Epithelial cell of proximal tubule (primary cell): ENCODE measurements around the gene MEGF10. TPM values are rescaled to one million over a fixed set of nuclear protein-coding genes. Genes with fewer than 3 reads are reported as not detected.

Source experiments
- DNase-seq: peaks from one replicate; pipeline ENCODE4 v3.0.0-alpha.2; 2011; ENCODE audit warnings: low read depth
- H3K4me3 ChIP-seq: 2 replicates; pipeline ENCODE4 v1.5.1; 2011; ENCODE audit warnings: low read depth, mild to moderate bottlenecking, low read length
- total RNA-seq: library from RNA; depleted of rRNA; stranded (reverse); fragments of >200 nt; gene quantifications from 2 replicates; pipeline ENCODE4 v1.2.3, GENCODE V29; 2015
- TF ChIP-seq, protein P1 (sequence below): conservative IDR thresholded peaks from 2 replicates; pipeline ENCODE4 v1.5.1; 2012; ENCODE audit warnings: low read depth, mild to moderate bottlenecking, low read length

MEGF10 gene
- total RNA-seq, 1 donor from 2014 or later, result 0.52 TPM

DNA sequence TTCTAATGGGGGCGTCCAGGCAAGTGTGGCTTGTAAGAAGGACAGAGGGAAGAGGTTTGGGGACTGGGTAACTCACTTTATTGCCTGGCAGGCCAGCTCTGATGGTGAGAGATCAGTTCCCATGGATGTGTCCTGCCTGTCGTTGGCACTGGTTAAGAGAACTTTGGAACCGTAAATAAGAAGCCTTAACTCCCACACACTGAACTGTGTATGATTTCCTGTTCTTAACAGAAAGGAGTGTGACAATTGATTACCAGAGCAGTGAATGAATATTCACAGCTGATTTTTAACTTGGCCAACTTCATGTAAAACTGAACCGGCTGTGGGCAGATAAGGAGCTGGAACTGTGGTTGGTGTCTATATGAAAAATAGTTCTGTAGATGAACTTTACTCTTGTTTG, 63.2 kb downstream of the MEGF10 start:
- TF ChIP-seq, protein P1, sequence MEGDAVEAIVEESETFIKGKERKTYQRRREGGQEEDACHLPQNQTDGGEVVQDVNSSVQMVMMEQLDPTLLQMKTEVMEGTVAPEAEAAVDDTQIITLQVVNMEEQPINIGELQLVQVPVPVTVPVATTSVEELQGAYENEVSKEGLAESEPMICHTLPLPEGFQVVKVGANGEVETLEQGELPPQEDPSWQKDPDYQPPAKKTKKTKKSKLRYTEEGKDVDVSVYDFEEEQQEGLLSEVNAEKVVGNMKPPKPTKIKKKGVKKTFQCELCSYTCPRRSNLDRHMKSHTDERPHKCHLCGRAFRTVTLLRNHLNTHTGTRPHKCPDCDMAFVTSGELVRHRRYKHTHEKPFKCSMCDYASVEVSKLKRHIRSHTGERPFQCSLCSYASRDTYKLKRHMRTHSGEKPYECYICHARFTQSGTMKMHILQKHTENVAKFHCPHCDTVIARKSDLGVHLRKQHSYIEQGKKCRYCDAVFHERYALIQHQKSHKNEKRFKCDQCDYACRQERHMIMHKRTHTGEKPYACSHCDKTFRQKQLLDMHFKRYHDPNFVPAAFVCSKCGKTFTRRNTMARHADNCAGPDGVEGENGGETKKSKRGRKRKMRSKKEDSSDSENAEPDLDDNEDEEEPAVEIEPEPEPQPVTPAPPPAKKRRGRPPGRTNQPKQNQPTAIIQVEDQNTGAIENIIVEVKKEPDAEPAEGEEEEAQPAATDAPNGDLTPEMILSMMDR, result no peak
- H3K4me3 ChIP-seq, result no peak overlapping the region
- no peak for DNase-seq

- DNase-seq, result no peak
- H3K4me3 ChIP-seq, result no peak overlapping the region
- TF ChIP-seq, protein P1, result no peak
Observed at GRCh38 chr5:127355337-127355736, 64.7 kb downstream of the MEGF10 start.

- H3K4me3 ChIP-seq, result no peak overlapping the region
- TF ChIP-seq, protein P1, result no peak
- no peak for DNase-seq
Observed at GRCh38 chr5:127358284-127358683, 67.7 kb downstream of the MEGF10 start.

- H3K4me3 ChIP-seq, result no peak overlapping the region
- DNase-seq, result no peak
- TF ChIP-seq, protein P1, result no peak
Observed at GRCh38 chr5:127358740-127359139, 68.1 kb downstream of the MEGF10 start.

GRCh38 chr5:127359502-127359901, 68.9 kb downstream of the MEGF10 start:
- H3K4me3 ChIP-seq, result no peak overlapping the region
- TF ChIP-seq, protein P1, result no peak
- no peak for DNase-seq

GRCh38 chr5:127363403-127363802, 72.8 kb downstream of the MEGF10 start:
- TF ChIP-seq, protein P1, result no peak
- no peak overlapping the region for H3K4me3 ChIP-seq
- no peak for DNase-seq

DNA sequence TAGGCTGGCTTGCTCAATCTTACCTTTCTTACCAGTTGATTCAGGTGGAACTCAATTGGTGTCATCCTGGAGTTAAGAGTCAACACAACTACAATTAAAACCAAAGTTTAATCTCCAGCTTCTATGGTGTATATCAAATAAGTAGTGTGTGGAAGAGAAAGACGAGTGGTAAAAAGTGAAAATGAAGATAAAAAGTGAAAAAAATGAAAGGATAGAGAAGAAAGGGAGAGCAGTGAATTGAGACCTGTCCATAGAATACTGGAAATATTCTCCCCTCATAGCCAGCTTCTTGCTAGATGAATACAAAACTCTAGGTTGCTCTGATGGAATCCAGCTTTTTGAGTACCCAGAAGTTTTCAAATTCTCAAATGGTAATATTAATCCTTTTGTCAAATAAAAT, 76.4 kb downstream of the MEGF10 start:
- TF ChIP-seq, protein P1, result no peak
- no peak overlapping the region for H3K4me3 ChIP-seq
- DNase-seq, result no peak
